ENCODE data around the gene DUSP18.
"Not testable (repeated sequence)": the region's sequence is repeated elsewhere in the genome, so short reads cannot be mapped to it uniquely, and the experiment has no call there.

Gene DUSP18

GRCh38 chr22:30636226-30637077 is 31.2 kb downstream of the DUSP18 start:
- FAIRE-seq: no peak

- FAIRE-seq: no peak
Observed at GRCh38 chr22:30635273-30636225, 32.1 kb downstream of the DUSP18 start, which contains the start of gene SLC35E4. Gene SLC35E4, plus strand, starts transcription at chr22:30635781. Its CDS starts 670 bp downstream, at chr22:30636451.

- FAIRE-seq: peak; percentile 13
Observed at GRCh38 chr22:30634471-30635233, 33.0 kb downstream of the DUSP18 start.

GRCh38 chr22:30631469-30631868 is 36.2 kb downstream of the DUSP18 start:
- not testable (repeated sequence) for FAIRE-seq

GRCh38 chr22:30628491-30628890 is 39.2 kb downstream of the DUSP18 start:
- no peak for FAIRE-seq

GRCh38 chr22:30627471-30627870 is 40.2 kb downstream of the DUSP18 start:
- no peak for FAIRE-seq

- FAIRE-seq: no peak
Observed at GRCh38 chr22:30626413-30626812, 41.3 kb downstream of the DUSP18 start.

GRCh38 chr22:30619909-30620308 is 47.8 kb downstream of the DUSP18 start:
- FAIRE-seq: not testable (repeated sequence)

- no peak for FAIRE-seq
Observed at GRCh38 chr22:30617819-30618218, 49.9 kb downstream of the DUSP18 start.

GRCh38 chr22:30615543-30615954 is 52.1 kb downstream of the DUSP18 start:
- no peak for FAIRE-seq

- no peak for FAIRE-seq
Observed at GRCh38 chr22:30614879-30615278, 52.8 kb downstream of the DUSP18 start.

- FAIRE-seq: no peak
Observed at GRCh38 chr22:30614268-30614667, 53.4 kb downstream of the DUSP18 start.

- no peak for FAIRE-seq
Observed at GRCh38 chr22:30612789-30613188, 54.9 kb downstream of the DUSP18 start.
